ENCODE results near the gene SSBP4.

SSBP4 gene

GRCh38 chr19:18434411-18435175 is 15.4 kb downstream of the SSBP4 start:
- DNase-seq: no peak

- no peak for DNase-seq
Measured at GRCh38 chr19:18435178-18435841, 16.1 kb downstream of the SSBP4 start.

GRCh38 chr19:18435842-18436670 is 16.9 kb downstream of the SSBP4 start:
- no peak for DNase-seq

- peak; percentile 60 for DNase-seq
Measured at GRCh38 chr19:18436671-18437490, 17.7 kb downstream of the SSBP4 start.

- DNase-seq: no peak
Measured at GRCh38 chr19:18437491-18438330, 18.5 kb downstream of the SSBP4 start, which contains the start of gene ISYNA1. ISYNA1 (minus strand) TSS chr19:18438133; CDS start chr19:18437979, 154 bp downstream.

- DNase-seq: no peak
Measured at GRCh38 chr19:18438331-18439024, 19.3 kb downstream of the SSBP4 start.

- no peak for DNase-seq
Measured at GRCh38 chr19:18439025-18439909, 20.1 kb downstream of the SSBP4 start.

GRCh38 chr19:18439910-18440237 is 20.7 kb downstream of the SSBP4 start:
- no peak for DNase-seq

- DNase-seq: no peak
Measured at GRCh38 chr19:18440415-18440877, 21.2 kb downstream of the SSBP4 start.

- DNase-seq: no peak
Measured at GRCh38 chr19:18440936-18441803, 22.0 kb downstream of the SSBP4 start.

- no peak for DNase-seq
Measured at GRCh38 chr19:18441804-18442788, 22.9 kb downstream of the SSBP4 start.

GRCh38 chr19:18442941-18443340 is 23.7 kb downstream of the SSBP4 start:
- no peak for DNase-seq

GRCh38 chr19:18443406-18443805 is 24.2 kb downstream of the SSBP4 start:
- no peak for DNase-seq

- no peak for DNase-seq
Measured at GRCh38 chr19:18443831-18444230, 24.6 kb downstream of the SSBP4 start.

- no peak for DNase-seq
Measured at GRCh38 chr19:18444513-18444912, 25.3 kb downstream of the SSBP4 start.

GRCh38 chr19:18445262-18445948 is 26.2 kb downstream of the SSBP4 start:
- DNase-seq: no peak

Measured in activated CD4-positive, alpha-beta T cell treated with anti-CD3 and anti-CD28 coated beads for 1 hour (primary cell).